HUES6 (cell line): Measurements from ENCODE around the gene R3HDM1.
"Not testable (repeated sequence)": the region's sequence is repeated elsewhere in the genome, so short reads cannot be mapped to it uniquely, and the experiment has no call there.

Experiments used
- H3K27ac ChIP-seq: 2 replicates; pipeline ENCODE4 v1.7.0; 2013; ENCODE audit warnings: low read depth, mild to moderate bottlenecking, low read length, inconsistent platforms
- H3K27me3 ChIP-seq: 2 replicates; pipeline ENCODE4 v1.6.1; 2013; ENCODE audit warnings: low read length; ENCODE audit not compliant: control insufficient read depth, insufficient read depth
- H3K36me3 ChIP-seq: 2 replicates; pipeline ENCODE4 v1.6.1; 2013; ENCODE audit warnings: low read length; ENCODE audit not compliant: control insufficient read depth, insufficient read depth
- H3K4me1 ChIP-seq: 2 replicates; pipeline ENCODE4 v1.6.1; 2013; ENCODE audit warnings: low read length; ENCODE audit not compliant: control insufficient read depth, insufficient read depth
- H3K4me3 ChIP-seq: 2 replicates; pipeline ENCODE4 v1.5.1; 2013; ENCODE audit warnings: low read depth, low read length
- H3K9ac ChIP-seq: one replicate; pipeline ENCODE4 v1.6.1; 2013; ENCODE audit warnings: mild to moderate bottlenecking, low read length
- H3K9me3 ChIP-seq: 2 replicates; pipeline ENCODE4 v1.6.1; 2013; ENCODE audit warnings: low read depth, low read length; ENCODE audit not compliant: control insufficient read depth, insufficient read depth

R3HDM1 gene

DNA sequence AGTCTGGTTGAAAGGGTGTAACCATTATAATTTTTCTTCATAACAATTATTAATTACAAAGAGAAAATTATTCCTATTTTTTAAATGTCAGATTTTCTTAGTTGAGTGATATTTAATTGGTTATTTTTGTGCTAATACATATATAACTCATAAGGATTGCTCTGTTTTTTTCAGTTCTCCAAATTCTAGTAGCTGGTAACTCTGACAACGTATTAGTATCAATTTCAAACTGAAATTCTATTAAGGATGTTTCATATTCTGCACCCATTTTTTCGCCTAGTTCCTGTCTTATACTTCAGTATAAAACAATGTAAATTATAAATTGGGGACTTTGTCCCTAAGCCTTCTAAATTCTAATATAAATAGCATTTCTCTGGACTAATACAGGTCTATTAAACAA lies 81.0 kb downstream of the R3HDM1 start:
- H3K9ac ChIP-seq, result no peak overlapping the region
- H3K27ac ChIP-seq, result no peak overlapping the region
- H3K4me3 ChIP-seq, result no peak overlapping the region
- peaks cover 8% of the 10 kb centered on the region; the same call in 1 of the 2 replicates for H3K36me3 ChIP-seq
- H3K9me3 ChIP-seq, result no peaks in the 10 kb centered on the region
- H3K4me1 ChIP-seq, result no peaks in the 10 kb centered on the region
- H3K27me3 ChIP-seq, result no peaks in the 10 kb centered on the region

DNA sequence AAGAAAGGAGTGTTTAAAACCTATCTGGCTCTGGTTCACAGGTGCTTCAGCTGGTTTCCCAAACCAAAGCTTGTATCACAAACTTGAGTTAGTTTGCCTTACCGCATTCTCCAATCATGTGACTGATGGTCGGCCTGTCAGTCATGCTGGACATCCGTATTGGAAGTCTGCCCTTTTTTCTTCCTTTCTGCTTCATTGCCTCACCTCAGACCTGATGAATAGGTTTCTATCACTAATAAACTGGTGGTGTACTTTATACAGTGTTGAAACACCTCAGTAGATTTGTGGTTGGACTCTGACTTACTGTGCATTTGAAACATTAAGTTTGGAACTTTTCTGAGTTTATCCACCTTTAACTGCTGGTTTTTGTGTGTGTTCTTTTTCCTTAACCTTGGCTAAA lies 84.1 kb downstream of the R3HDM1 start:
- Histone ChIP-seq H3K4me3 (no peak overlapping the region), H3K9me3 (no peaks in the 10 kb centered on the region), H3K27ac (no peak overlapping the region), H3K36me3 (0 out of 2 replicates have a peak, but pooled peaks cover under 1% of the 10 kb centered on the region), H3K27me3 (no peaks in the 10 kb centered on the region), H3K9ac (no peak overlapping the region), H3K4me1 (no peaks in the 10 kb centered on the region)

DNA sequence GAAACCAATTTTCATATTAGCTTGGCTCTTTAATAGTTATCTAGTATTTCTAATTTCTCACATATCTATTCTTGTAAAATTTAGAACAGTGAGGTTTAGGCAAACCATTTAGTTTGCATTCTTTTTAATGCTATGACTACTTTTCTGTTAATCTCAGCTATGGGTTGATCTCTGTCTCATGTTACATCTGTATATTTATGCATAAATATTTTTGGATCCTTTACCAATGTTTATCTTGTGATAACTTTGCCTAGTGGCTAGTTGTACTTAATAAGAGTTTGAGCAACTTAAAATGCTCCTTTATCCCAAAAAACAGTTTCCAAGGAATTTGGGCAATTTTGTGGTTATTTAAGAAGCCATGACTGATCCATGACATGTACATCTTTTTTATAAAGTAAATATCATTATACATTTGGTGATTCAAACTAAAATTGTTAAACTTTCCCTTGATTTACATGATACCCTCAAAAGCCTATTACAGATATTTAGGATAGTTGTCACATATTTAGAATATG lies 86.3 kb downstream of the R3HDM1 start:
- H3K4me1 ChIP-seq, result no peaks in the 10 kb centered on the region
- H3K9me3 ChIP-seq, result no peaks in the 10 kb centered on the region

DNA sequence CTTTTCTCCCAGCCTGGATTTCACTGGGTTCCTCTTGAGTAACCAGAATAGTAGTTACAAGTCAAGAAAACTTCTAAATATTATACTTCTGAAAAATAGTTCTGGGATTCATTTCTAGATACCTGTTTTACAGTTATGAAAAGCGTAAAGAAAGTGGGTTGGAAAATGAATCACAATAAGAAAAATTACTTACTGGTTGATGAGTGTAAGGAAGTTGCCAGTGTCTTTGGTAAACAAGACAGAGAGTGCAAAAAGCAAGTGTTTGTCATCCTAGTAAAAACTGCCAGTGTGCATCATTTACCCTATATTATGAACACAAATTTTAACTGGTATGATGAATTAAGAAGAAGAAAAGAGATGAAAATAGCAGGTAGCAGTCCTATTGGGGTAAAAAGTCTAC lies 88.9 kb downstream of the R3HDM1 start:
- Histone ChIP-seq H3K27me3 (no peaks in the 10 kb centered on the region), H3K4me1 (no peaks in the 10 kb centered on the region), H3K4me3 (no peak overlapping the region), H3K9ac (no peak overlapping the region), H3K36me3 (peaks cover 18% of the 10 kb centered on the region), H3K9me3 (no peaks in the 10 kb centered on the region), H3K27ac (no peak overlapping the region)

More for the DNA sequence above, 86.3 kb downstream of the R3HDM1 start:
- Histone ChIP-seq H3K9ac (no peak overlapping the region), H3K27ac (no peak overlapping the region), H3K27me3 (no peaks in the 10 kb centered on the region), H3K36me3 (peaks cover under 1% of the 10 kb centered on the region; the same call in 1 of the 2 replicates), H3K4me3 (no peak overlapping the region)

- H3K9me3 ChIP-seq, result no peaks in the 10 kb centered on the region
- H3K27ac ChIP-seq, result no peak overlapping the region
- no peak overlapping the region for H3K4me3 ChIP-seq
- H3K4me1 ChIP-seq, result no peaks in the 10 kb centered on the region
- no peaks in the 10 kb centered on the region for H3K27me3 ChIP-seq
- peaks cover 25% of the 10 kb centered on the region for H3K36me3 ChIP-seq
- H3K9ac ChIP-seq, result no peak overlapping the region
These were observed 98.2 kb downstream of the R3HDM1 start for GRCh38 chr2:135629520-135629919.

- H3K27me3 ChIP-seq, H3K4me3 ChIP-seq, H3K4me1 ChIP-seq, H3K27ac ChIP-seq, H3K9ac ChIP-seq, H3K9me3 ChIP-seq: not testable (repeated sequence)
- H3K36me3 ChIP-seq, result peaks cover 23% of the 10 kb centered on the region
These were observed 98.8 kb downstream of the R3HDM1 start for GRCh38 chr2:135630034-135630433.

DNA sequence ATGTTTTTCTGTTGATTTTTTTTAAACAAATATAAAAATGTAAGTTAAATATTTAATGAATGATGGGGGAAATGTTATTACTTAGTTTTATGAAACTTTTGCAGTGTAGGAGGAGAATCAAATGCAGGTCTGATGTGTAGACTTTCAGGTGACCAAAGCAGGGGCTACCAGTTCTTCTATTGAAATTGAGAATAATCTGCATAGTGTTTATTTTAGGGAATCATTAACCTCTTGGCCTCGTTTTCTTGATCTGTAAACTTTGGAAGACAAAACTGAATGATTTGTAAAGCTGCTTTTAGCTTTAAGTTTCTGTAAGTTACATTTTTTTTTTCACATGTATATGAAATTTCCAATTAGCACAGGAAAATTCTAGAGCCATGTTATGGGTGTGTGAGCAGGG lies 99.2 kb downstream of the R3HDM1 start:
- H3K27me3 ChIP-seq, result no peaks in the 10 kb centered on the region
- no peaks in the 10 kb centered on the region for H3K9me3 ChIP-seq
- H3K4me3 ChIP-seq, result no peak overlapping the region
- H3K9ac ChIP-seq, result no peak overlapping the region
- H3K4me1 ChIP-seq, result no peaks in the 10 kb centered on the region
- H3K36me3 ChIP-seq, result peaks cover 27% of the 10 kb centered on the region
- no peak overlapping the region for H3K27ac ChIP-seq

- Histone ChIP-seq H3K27ac (no peak overlapping the region), H3K4me3 (no peak overlapping the region), H3K9me3 (no peaks in the 10 kb centered on the region), H3K9ac (no peak overlapping the region), H3K36me3 (peaks cover 57% of the 10 kb centered on the region), H3K27me3 (no peaks in the 10 kb centered on the region), H3K4me1 (no peaks in the 10 kb centered on the region)
These were observed 102.3 kb downstream of the R3HDM1 start for GRCh38 chr2:135633582-135633981.

- no peaks in the 10 kb centered on the region for H3K9me3 ChIP-seq
- H3K9ac ChIP-seq, result no peak overlapping the region
- H3K36me3 ChIP-seq, result peaks cover 69% of the 10 kb centered on the region
- no peak overlapping the region for H3K27ac ChIP-seq
- H3K4me1 ChIP-seq, result no peaks in the 10 kb centered on the region
- H3K4me3 ChIP-seq, result no peak overlapping the region
- H3K27me3 ChIP-seq, result no peaks in the 10 kb centered on the region
These were observed 104.0 kb downstream of the R3HDM1 start for GRCh38 chr2:135635212-135635835.

GRCh38 chr2:135636982-135637381 lies 105.7 kb downstream of the R3HDM1 start:
- Histone ChIP-seq H3K4me3 (no peak overlapping the region), H3K36me3 (peaks cover 74% of the 10 kb centered on the region), H3K9ac (no peak overlapping the region), H3K9me3 (no peaks in the 10 kb centered on the region), H3K27ac (no peak overlapping the region), H3K27me3 (no peaks in the 10 kb centered on the region), H3K4me1 (no peaks in the 10 kb centered on the region)

- no peaks in the 10 kb centered on the region for H3K4me1 ChIP-seq
- H3K27ac ChIP-seq, result no peak overlapping the region
- H3K4me3 ChIP-seq, result no peak overlapping the region
- H3K27me3 ChIP-seq, result no peaks in the 10 kb centered on the region
- no peaks in the 10 kb centered on the region for H3K9me3 ChIP-seq
- H3K9ac ChIP-seq, result no peak overlapping the region
- H3K36me3 ChIP-seq, result peaks cover 68% of the 10 kb centered on the region
These were observed 106.3 kb downstream of the R3HDM1 start for GRCh38 chr2:135637456-135638087.
